GM12873 (cell line): ENCODE measurements around the gene TRIM52.

ENCODE experiments used
- CTCF ChIP-seq: IDR thresholded peaks from 2 replicates; pipeline ENCODE4 v1.5.1; 2012; ENCODE audit warnings: low read depth, mild to moderate bottlenecking, moderate library complexity, low read length, control low read depth; ENCODE audit not compliant: insufficient read depth; ENCODE audit errors: missing control alignments

Gene TRIM52

GRCh38 chr5:181260720-181261319, at the start of gene TRIM52:
Gene TRIM52 (minus strand): TSS chr5:181261143. CDS start chr5:181260813, 330 bp downstream.
- no peak for TF ChIP-seq CTCF

GRCh38 chr5:181283841-181284755, 23.2 kb upstream of the TRIM52 start:
- peak; percentile 25 for TF ChIP-seq CTCF

GRCh38 chr5:181283347-181283746, 22.4 kb upstream of the TRIM52 start:
- TF ChIP-seq CTCF: no peak

GRCh38 chr5:181282874-181283273, 21.9 kb upstream of the TRIM52 start:
- no peak for TF ChIP-seq CTCF

GRCh38 chr5:181281984-181282316, 21.0 kb upstream of the TRIM52 start:
- TF ChIP-seq CTCF: no peak

GRCh38 chr5:181281077-181281983, 20.4 kb upstream of the TRIM52 start:
- TF ChIP-seq CTCF: no peak
